GM23248 (cell line): Measurements from ENCODE around the gene ACADM. TPM values are rescaled to one million over a fixed set of nuclear protein-coding genes. Genes with fewer than 3 reads are reported as not detected.
"Not testable (repeated sequence)": the region's sequence is repeated elsewhere in the genome, so short reads cannot be mapped to it uniquely, and the experiment has no call there.

ENCODE experiments used
- DNase-seq: peaks from one replicate; pipeline ENCODE4 v3.0.0-alpha.2; 2015
- H2AFZ ChIP-seq: fragments of 200-600 bp; sonication (generic); 2 replicates; pipeline ENCODE4 v1.6.1; 2016; ENCODE audit warnings: antibody characterized with exemption
- H3F3A ChIP-seq: fragments of 200-600 bp; sonication (generic); 2 replicates; pipeline ENCODE4 v1.6.1; 2016; ENCODE audit warnings: mild to moderate bottlenecking, antibody characterized with exemption, mixed run types; ENCODE audit not compliant: insufficient read depth
- H3K27ac ChIP-seq: fragments of 200-600 bp; sonication (generic); 2 replicates; pipeline ENCODE4 v1.5.1; 2016; ENCODE audit warnings: mild to moderate bottlenecking
- H3K27me3 ChIP-seq: fragments of 200-600 bp; sonication (generic); replicated peaks from 2 replicates; pipeline ENCODE4 v1.6.1; 2016; ENCODE audit warnings: mild to moderate bottlenecking; ENCODE audit not compliant: insufficient read depth
- H3K36me3 ChIP-seq: fragments of 200-600 bp; sonication (generic); 2 replicates; pipeline ENCODE4 v1.6.1; 2016; ENCODE audit warnings: low read depth, mild to moderate bottlenecking
- H3K4me1 ChIP-seq: fragments of 200-600 bp; sonication (generic); 2 replicates; pipeline ENCODE4 v1.6.1; 2016; ENCODE audit warnings: mild to moderate bottlenecking; ENCODE audit not compliant: insufficient read depth
- H3K4me2 ChIP-seq: fragments of 200-600 bp; sonication (generic); one replicate; pipeline ENCODE4 v1.6.1; 2016; ENCODE audit warnings: mild to moderate bottlenecking; ENCODE audit not compliant: unreplicated experiment
- H3K4me3 ChIP-seq: fragments of 200-600 bp; sonication (generic); 2 replicates; pipeline ENCODE4 v1.5.1; 2016; ENCODE audit warnings: mild to moderate bottlenecking
- H3K79me2 ChIP-seq: fragments of 200-600 bp; sonication (generic); 2 replicates; pipeline ENCODE4 v1.6.1; 2016; ENCODE audit warnings: mild to moderate bottlenecking; ENCODE audit not compliant: insufficient read depth
- H3K9ac ChIP-seq: fragments of 200-600 bp; sonication (generic); 2 replicates; pipeline ENCODE4 v1.6.1; 2016; ENCODE audit warnings: mild to moderate bottlenecking
- H3K9me2 ChIP-seq: fragments of 200-600 bp; sonication (generic); 2 replicates; pipeline ENCODE4 v1.6.1; 2016; ENCODE audit warnings: mixed run types, mild to moderate bottlenecking, moderate library complexity; ENCODE audit not compliant: insufficient read depth
- H3K9me3 ChIP-seq: fragments of 200-600 bp; sonication (generic); one replicate; pipeline ENCODE4 v1.6.1; 2017; ENCODE audit warnings: low read depth
- H4K20me1 ChIP-seq: fragments of 200-600 bp; sonication (generic); 2 replicates; pipeline ENCODE4 v1.6.0; 2016; ENCODE audit not compliant: insufficient read depth
- EZH2 ChIP-seq: fragments of 200-600 bp; sonication (generic); IDR thresholded peaks from 2 replicates; pipeline ENCODE4 v1.6.1; 2018; ENCODE audit warnings: antibody characterized with exemption, mild to moderate bottlenecking; ENCODE audit not compliant: insufficient read depth, poor library complexity, severe bottlenecking
- EZH2phosphoT487 ChIP-seq: fragments of 200-600 bp; sonication (generic); IDR thresholded peaks from 2 replicates; pipeline ENCODE4 v1.6.1; 2018; ENCODE audit warnings: antibody characterized with exemption, moderate library complexity, mild to moderate bottlenecking, low read depth; ENCODE audit not compliant: insufficient read depth
- WGBS, 2 experiments: methylation state at CpG; one replicate each; pipeline ENCODE4 v1.1.6; 2015 to 2017; ENCODE audit warnings: low lambda C conversion rate in 2 of 2, low coverage in 1 of 2; ENCODE audit errors: missing lambda C conversion rate in 2 of 2; 5-methylcytosine and 5-hydroxymethylcytosine counted together
- in situ Hi-C: fragments of 300-500 bp; cut with MboI; formaldehyde crosslinking; loops from 2 replicates; pipeline ENCODE4 v1.15.0; 2020
- polyA plus RNA-seq: library from polyadenylated mRNA; unstranded; fragments of >200 nt; fragmentation: Nextera tagmentation; extraction: Ambion mirVana; gene quantifications from 2 replicates; pipeline ENCODE4 v1.2.1, GENCODE V29; 2016
- total RNA-seq: library from RNA; depleted of rRNA; stranded (reverse); fragments of >200 nt; shearing (Covaris generic); gene quantifications from 2 replicates; pipeline ENCODE4 v1.2.3, GENCODE V29; 2014; rRNA removed

The ACADM gene
- total RNA-seq (29.5 and 32.6 TPM in 2 replicates), polyA plus RNA-seq (32.7 and 37.5 TPM in 2 replicates)

DNA sequence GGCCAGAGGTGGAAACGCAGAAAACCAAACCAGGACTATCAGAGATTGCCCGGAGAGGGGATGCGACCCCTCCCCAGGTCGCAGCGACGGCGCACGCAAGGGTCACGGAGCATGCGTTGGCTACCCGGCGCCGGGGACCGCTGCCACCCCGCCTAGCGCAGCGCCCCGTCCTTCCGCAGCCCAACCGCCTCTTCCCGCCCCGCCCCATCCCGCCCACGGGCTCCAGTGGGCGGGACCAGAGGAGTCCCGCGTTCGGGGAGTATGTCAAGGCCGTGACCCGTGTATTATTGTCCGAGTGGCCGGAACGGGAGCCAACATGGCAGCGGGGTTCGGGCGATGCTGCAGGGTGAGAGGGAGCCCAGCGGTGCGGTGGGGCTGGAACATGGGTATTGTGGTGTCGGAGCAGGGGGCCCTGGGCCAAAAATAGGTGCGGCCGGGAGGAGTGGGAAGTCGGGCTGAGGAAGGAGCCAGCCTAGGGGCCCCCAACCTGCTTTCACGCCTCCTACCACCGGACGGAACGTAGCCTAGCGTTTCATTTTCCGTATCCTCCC lies at the start of gene ACADM:
ACADM (plus strand) TSS at position 238 of the 551 bp plus-strand sequence; CDS start at position 317, 79 bp downstream.
- Histone ChIP-seq H3K4me2 (peak within 1 kb of the TSS; percentile 94), H3K4me1 (0 out of 2 replicates have a peak, but pooled peaks cover 7% of the 10 kb centered on the region), H4K20me1 (no peaks in the 10 kb centered on the region), H3K79me2 (peaks cover 50% of the 10 kb centered on the region), H3K9ac (peak within 1 kb of the TSS; percentile 82), H3F3A (peaks cover 6% of the 10 kb centered on the region; the same call in 1 of the 2 replicates), H3K9me3 (no peaks in the 10 kb centered on the region), H3K9me2 (no peaks in the 10 kb centered on the region), H3K27ac (peak within 1 kb of the TSS; percentile 61), H2AFZ (peak within 1 kb of the TSS; percentile 96), H3K36me3 (no peaks in the 10 kb centered on the region), H3K4me3 (peak within 1 kb of the TSS; percentile 93), H3K27me3 (no peaks in the 10 kb centered on the region)
- 0 to 1% methylated on average over 30 to 45 of the region's 48 CpGs for WGBS, 2 experiments
- TF ChIP-seq EZH2phosphoT487 (no peak), EZH2 (no peak)
- DNase-seq: peak; percentile 92
- in situ Hi-C loops: no loop called here

DNA sequence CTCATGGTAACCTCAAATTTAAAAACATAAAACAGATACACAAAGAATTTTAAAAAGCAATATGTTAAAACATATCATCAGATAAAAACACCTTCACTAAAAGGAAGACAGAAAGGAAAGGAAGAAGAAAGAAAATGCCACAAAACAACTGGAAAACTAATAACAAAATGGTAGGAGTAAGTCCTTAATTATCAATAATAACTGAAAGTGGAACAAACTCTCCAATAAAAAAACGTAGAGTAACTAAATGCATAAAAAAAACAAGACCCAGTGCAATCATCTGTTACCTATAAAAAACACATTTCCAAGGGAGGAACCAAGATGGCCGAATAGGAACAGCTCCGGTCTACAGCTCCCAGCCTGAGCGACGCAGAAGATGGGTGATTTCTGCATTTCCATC lies 47.1 kb upstream of the ACADM start:
- WGBS, 2 experiments: 0 to 16% methylated on average over 2 to 5 of the region's 5 CpGs
- H3K9ac ChIP-seq: no peak overlapping the region
- no peaks in the 10 kb centered on the region for H3K27me3 ChIP-seq
- 0 out of 2 replicates have a peak overlapping the region, but pooled peaks have one; percentile 22 for H2AFZ ChIP-seq
- in situ Hi-C loops: no loop called here
- no peaks in the 10 kb centered on the region for H3F3A ChIP-seq
- H3K4me3 ChIP-seq: no peak overlapping the region
- TF ChIP-seq EZH2phosphoT487 (no peak), EZH2 (no peak)
- peaks cover 8% of the 10 kb centered on the region for H3K4me1 ChIP-seq
- H3K9me3 ChIP-seq: no peaks in the 10 kb centered on the region
- H3K4me2 ChIP-seq: no peak overlapping the region
- no peaks in the 10 kb centered on the region for H3K36me3 ChIP-seq
- H3K79me2 ChIP-seq: no peaks in the 10 kb centered on the region
- H4K20me1 ChIP-seq: no peaks in the 10 kb centered on the region
- H3K27ac ChIP-seq: no peak overlapping the region
- no peak for DNase-seq
- no peaks in the 10 kb centered on the region for H3K9me2 ChIP-seq

DNA sequence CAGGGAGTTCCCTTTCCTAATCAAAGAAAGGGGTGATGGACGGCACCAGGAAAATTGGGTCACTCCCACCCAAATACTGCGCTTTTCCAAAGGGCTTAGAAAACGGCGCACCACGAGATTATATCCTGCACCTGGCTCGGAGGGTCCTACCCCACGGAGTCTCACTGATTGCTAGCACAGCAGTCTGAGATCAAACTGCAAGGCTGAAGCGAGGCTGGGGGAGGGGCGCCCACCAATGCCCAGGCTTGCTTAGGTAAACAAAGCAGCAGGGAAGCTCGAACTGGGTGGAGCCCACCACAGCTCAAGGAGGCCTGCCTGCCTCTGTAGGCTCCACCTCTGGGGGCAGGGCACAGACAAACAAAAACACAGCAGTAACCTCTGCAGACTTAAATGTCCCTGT lies 46.5 kb upstream of the ACADM start:
- H3K9me3 ChIP-seq, H4K20me1 ChIP-seq, in situ Hi-C loops, H2AFZ ChIP-seq, H3K27ac ChIP-seq, H3K79me2 ChIP-seq, H3K4me3 ChIP-seq, H3K27me3 ChIP-seq, H3K36me3 ChIP-seq, H3K4me1 ChIP-seq, H3K4me2 ChIP-seq, H3K9me2 ChIP-seq, H3F3A ChIP-seq, H3K9ac ChIP-seq, DNase-seq: not testable (repeated sequence)
- WGBS, 2 experiments: 38 to 43% methylated on average over 10 of the region's 10 CpGs

DNA sequence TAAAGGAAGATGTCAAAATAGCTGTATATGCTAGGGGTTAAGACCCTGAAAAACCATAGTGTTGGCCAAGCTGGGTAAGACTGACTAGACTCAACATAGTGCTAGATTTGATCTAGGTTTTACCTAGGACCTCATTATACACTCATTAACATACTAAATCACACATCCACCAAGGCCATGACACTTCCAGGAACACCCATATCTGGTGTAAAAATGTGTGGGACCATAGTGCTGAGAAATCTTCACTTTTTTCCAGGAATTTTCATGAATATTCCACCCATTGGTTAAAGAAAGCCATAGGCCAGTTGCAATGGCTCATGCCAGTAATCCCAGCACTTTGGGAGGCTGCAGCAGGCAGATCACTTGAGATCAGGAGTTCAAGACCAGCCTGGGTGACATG lies 34.0 kb upstream of the ACADM start:
- Histone ChIP-seq H3F3A (no peaks in the 10 kb centered on the region), H3K27ac (no peak overlapping the region), H3K36me3 (no peaks in the 10 kb centered on the region), H3K4me3 (no peak overlapping the region), H3K9me2 (no peaks in the 10 kb centered on the region), H4K20me1 (no peaks in the 10 kb centered on the region), H3K9me3 (no peaks in the 10 kb centered on the region), H2AFZ (no peak overlapping the region), H3K79me2 (no peaks in the 10 kb centered on the region), H3K9ac (no peak overlapping the region), H3K27me3 (no peaks in the 10 kb centered on the region), H3K4me2 (no peak overlapping the region), H3K4me1 (no peaks in the 10 kb centered on the region)
- DNase-seq: no peak
- TF ChIP-seq EZH2: no peak
- no peak for TF ChIP-seq EZH2phosphoT487
- in situ Hi-C loops: no loop called here

DNA sequence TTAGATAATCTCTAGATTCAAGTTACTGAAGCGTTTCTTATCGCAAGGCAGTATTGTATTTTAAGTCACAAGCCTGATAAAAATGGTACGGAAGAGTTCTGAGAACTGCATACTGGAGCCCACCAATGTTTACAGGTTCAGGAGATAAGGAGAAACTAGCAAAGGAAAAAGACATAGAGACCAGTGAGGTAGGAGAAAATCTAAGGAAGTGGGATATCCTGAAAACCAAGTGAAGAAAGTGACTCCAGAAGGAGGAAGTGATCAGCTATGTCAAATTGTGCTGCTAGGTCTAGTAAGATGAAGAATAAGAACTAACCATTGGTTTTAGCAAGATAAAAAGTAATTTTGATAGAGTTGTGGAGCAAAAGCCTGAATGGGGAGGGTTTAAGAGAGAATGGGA lies 31.0 kb upstream of the ACADM start:
- Histone ChIP-seq H3K79me2 (no peaks in the 10 kb centered on the region), H3K4me3 (no peak overlapping the region), H3K27me3 (no peaks in the 10 kb centered on the region), H3K36me3 (no peaks in the 10 kb centered on the region), H3K4me1 (no peaks in the 10 kb centered on the region), H3K27ac (no peak overlapping the region), H3K4me2 (no peak overlapping the region), H2AFZ (no peak overlapping the region), H4K20me1 (no peaks in the 10 kb centered on the region), H3K9me2 (no peaks in the 10 kb centered on the region), H3F3A (no peaks in the 10 kb centered on the region), H3K9ac (no peak overlapping the region), H3K9me3 (no peaks in the 10 kb centered on the region)
- TF ChIP-seq EZH2: no peak
- TF ChIP-seq EZH2phosphoT487: no peak
- in situ Hi-C loops: no loop called here
- WGBS, 2 experiments: 43 to 46% methylated on average over 3 of the region's 3 CpGs
- no peak for DNase-seq
